Measurements from ENCODE around the gene LCOR.

Gene LCOR

DNA sequence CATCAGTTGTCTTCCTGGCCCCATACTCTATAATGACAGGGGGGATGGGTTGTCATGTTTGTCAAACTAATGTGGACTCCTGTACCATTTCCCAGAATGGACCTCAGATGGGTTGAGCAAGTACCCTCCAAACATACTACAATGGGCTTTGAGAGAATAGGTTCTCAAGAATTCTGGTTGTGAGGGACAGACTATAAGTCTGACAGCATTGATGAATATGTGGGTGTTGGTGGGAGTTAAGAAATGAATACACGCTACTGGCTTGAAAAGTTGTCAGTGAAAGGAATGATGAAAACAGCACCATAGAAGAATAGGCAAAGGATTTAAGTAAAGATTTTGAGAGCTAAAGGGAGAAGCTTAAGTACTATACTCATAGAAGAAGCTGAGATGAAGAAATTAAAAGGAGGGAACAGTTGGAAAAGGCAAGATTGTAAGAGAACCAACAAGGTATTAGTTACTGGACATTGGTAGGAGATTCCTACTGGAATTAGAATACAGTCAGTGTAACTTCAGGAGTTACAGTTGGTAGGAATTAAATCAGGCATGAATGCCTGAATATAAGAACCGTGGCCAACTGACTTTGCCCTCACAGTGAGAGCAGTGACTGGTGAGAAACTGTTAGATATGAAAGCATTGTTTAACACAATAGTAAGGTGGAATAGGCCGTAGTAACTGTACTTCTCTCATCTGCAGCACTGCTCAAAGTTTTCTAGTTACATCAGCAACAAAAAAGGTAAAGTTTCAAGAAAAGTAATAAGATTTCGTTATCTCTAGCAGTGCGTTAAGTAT lies 86.3 kb downstream of the LCOR start:
- no peaks in the 10 kb centered on the region for H3K4me1 ChIP-seq (ENCODE audit: insufficient read depth, poor library complexity, severe bottlenecking)
- no peak overlapping the region for H3K4me3 ChIP-seq (ENCODE audit: severe bottlenecking)
- no peak for DNase-seq (ENCODE audit: low spot score)
- H3K27me3 ChIP-seq (ENCODE audit: insufficient read depth, poor library complexity, severe bottlenecking) = no peaks in the 10 kb centered on the region
- H3K9me3 ChIP-seq (ENCODE audit: severe bottlenecking) = no peaks in the 10 kb centered on the region
- no peak overlapping the region for H3K27ac ChIP-seq (ENCODE audit: poor library complexity, severe bottlenecking)
- TF ChIP-seq, protein P1, sequence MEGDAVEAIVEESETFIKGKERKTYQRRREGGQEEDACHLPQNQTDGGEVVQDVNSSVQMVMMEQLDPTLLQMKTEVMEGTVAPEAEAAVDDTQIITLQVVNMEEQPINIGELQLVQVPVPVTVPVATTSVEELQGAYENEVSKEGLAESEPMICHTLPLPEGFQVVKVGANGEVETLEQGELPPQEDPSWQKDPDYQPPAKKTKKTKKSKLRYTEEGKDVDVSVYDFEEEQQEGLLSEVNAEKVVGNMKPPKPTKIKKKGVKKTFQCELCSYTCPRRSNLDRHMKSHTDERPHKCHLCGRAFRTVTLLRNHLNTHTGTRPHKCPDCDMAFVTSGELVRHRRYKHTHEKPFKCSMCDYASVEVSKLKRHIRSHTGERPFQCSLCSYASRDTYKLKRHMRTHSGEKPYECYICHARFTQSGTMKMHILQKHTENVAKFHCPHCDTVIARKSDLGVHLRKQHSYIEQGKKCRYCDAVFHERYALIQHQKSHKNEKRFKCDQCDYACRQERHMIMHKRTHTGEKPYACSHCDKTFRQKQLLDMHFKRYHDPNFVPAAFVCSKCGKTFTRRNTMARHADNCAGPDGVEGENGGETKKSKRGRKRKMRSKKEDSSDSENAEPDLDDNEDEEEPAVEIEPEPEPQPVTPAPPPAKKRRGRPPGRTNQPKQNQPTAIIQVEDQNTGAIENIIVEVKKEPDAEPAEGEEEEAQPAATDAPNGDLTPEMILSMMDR (IDR thresholded peaks at IDR 0.05; ENCODE audit: poor library complexity, severe bottlenecking) = no peak
- peaks cover 8% of the 10 kb centered on the region for H3K36me3 ChIP-seq (ENCODE audit: low read depth)
- ATAC-seq (ENCODE audit: low read depth) = no peak

DNA sequence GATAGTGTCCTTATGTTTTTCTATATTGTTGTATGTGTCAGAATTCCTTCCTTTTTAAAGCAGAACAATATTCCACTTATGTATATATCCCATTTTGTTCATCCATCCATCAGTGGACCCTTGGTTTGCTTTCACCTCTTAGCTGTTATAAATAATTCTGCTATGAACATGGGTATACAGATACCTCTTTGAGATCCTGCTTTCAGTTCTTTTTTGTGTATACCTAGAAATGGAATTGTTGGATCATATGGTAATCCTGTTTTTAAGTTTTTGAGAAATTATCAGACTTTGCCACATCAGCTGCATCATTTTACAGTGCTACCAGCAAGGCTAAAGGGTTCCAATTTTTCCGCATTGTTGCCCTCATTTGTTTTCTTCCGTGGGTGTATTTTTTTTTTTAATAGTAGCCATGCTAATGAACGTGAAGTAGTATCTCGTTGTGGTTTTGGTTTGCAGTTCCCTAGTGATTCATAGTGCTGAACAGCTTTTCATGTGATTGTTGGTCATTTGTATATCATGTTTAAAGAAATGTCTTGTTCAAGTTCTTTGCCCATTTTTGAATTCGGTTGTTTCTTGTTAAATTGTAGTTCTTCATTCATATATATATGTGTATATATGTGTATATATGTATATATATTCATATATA lies 87.8 kb downstream of the LCOR start:
- H3K36me3 ChIP-seq (ENCODE audit: low read depth) = peaks cover 8% of the 10 kb centered on the region
- H3K27ac ChIP-seq (ENCODE audit: poor library complexity, severe bottlenecking) = no peak overlapping the region
- ATAC-seq (ENCODE audit: low read depth) (no peak), DNase-seq (ENCODE audit: low spot score) (no peak)
- no peaks in the 10 kb centered on the region for H3K9me3 ChIP-seq (ENCODE audit: severe bottlenecking)
- no peak overlapping the region for H3K4me3 ChIP-seq (ENCODE audit: severe bottlenecking)
- H3K4me1 ChIP-seq (ENCODE audit: insufficient read depth, poor library complexity, severe bottlenecking) = no peaks in the 10 kb centered on the region
- TF ChIP-seq, protein P1 (IDR thresholded peaks at IDR 0.05; ENCODE audit: poor library complexity, severe bottlenecking) = no peak
- H3K27me3 ChIP-seq (ENCODE audit: insufficient read depth, poor library complexity, severe bottlenecking) = no peaks in the 10 kb centered on the region

DNA sequence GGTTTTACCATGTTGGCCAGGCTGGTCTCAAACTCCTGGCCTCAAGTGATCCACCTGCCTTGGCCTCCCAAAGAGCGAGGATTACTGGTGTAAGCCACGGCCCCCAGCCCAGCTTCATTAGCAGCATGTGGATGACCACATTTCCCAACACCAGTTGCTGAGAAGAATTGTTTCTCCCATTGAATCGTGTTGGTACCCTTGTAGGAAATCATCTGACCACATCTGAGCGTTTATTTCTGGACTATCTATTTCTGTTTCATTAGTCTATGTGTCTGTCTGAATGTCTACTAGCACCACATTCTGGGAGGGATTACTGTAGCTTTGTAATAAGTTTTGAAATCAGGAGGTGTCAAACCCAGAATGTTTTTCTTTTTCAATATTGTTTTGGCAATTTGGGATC lies 89.6 kb downstream of the LCOR start:
- Histone ChIP-seq H3K4me1 (ENCODE audit: insufficient read depth, poor library complexity, severe bottlenecking) (no peaks in the 10 kb centered on the region), H3K9me3 (ENCODE audit: severe bottlenecking) (no peaks in the 10 kb centered on the region), H3K4me3 (ENCODE audit: severe bottlenecking) (no peak overlapping the region), H3K27me3 (ENCODE audit: insufficient read depth, poor library complexity, severe bottlenecking) (no peaks in the 10 kb centered on the region), H3K27ac (ENCODE audit: poor library complexity, severe bottlenecking) (no peak overlapping the region), H3K36me3 (ENCODE audit: low read depth) (peaks cover 8% of the 10 kb centered on the region)
- TF ChIP-seq, protein P1 (IDR thresholded peaks at IDR 0.05; ENCODE audit: poor library complexity, severe bottlenecking) = no peak
- ATAC-seq (ENCODE audit: low read depth) (no peak), DNase-seq (ENCODE audit: low spot score) (no peak)

DNA sequence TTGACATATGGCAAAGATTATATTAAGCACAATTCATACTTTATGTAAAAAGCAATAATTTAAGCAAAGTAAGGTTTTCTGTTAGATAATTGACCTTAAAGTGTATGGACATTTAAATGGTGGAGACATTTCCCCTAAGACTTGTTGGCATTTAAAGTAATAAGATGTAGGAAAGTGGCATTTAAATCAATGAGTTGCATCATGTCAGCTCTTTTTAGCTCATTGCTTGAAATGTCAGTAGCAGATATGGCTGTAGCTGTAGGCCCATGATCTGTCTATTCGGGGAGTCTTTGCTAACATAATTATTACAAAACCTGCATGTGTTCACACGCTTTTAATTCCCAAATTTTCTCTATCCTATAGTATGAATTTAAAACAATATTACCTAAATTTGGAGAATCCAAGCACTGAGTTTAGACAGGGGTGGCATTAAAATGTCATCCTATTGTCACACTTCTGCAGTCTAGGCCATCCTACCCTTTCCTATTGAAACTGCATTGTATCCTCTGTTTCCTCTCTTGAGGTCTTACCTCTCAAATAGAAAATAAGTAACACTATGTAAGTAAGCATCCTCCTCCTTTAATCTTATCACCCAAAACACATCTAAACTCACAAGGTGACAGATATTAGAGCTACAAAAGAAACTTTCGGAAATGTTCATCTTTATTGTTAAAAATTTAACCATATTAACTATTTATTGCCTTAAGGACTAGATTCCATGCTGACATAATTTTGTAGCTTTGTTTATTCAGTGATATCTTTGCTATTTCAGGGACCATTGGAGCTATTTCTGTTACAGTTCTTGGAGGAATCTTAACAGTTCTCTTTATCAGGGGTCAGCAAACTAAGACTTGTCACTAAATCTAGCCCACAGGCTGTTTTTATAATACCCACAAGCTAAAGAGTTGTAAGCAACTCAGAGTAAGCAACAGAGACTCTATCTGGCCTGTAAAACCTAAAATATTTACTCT lies 91.2 kb downstream of the LCOR start:
- Histone ChIP-seq H3K9me3 (ENCODE audit: severe bottlenecking) (no peaks in the 10 kb centered on the region), H3K4me3 (ENCODE audit: severe bottlenecking) (no peak overlapping the region), H3K36me3 (ENCODE audit: low read depth) (peaks cover 7% of the 10 kb centered on the region; the same call in 1 of the 2 replicates), H3K4me1 (ENCODE audit: insufficient read depth, poor library complexity, severe bottlenecking) (no peaks in the 10 kb centered on the region), H3K27me3 (ENCODE audit: insufficient read depth, poor library complexity, severe bottlenecking) (no peaks in the 10 kb centered on the region), H3K27ac (ENCODE audit: poor library complexity, severe bottlenecking) (no peak overlapping the region)
- TF ChIP-seq, protein P1 (IDR thresholded peaks at IDR 0.05; ENCODE audit: poor library complexity, severe bottlenecking) = no peak
- DNase-seq (ENCODE audit: low spot score) (no peak), ATAC-seq (ENCODE audit: low read depth) (no peak)

Measured in RWPE2 (cell line).